Cardiac septum (tissue), 1 donor: ENCODE measurements around the gene CUBN. TPM values are rescaled to one million over a fixed set of nuclear protein-coding genes. Genes with fewer than 3 reads are reported as not detected.

Experiments
- DNase-seq: peaks from one replicate; pipeline ENCODE4 v3.0.0-alpha.2; 2020; ENCODE audit warnings: low spot score
- intact Hi-C: fragments of 100-400 bp; cut with DNase I; formaldehyde crosslinking; loops from one replicate; pipeline ENCODE4 v1.14.0; 2022
- total RNA-seq: library from RNA; stranded (reverse); fragmentation: NEBNext Ultra II Directional; extraction: Animal tissue kit (Norgen Biotek cat#: 25700); gene quantifications from one replicate; pipeline ENCODE4 v1.2.1, GENCODE V29; 2021
- donor health status: DM: no; HTN: no; CAD: no.

Gene CUBN
- total RNA-seq, 1 donor from 2014 or later = 0.54 TPM

DNA sequence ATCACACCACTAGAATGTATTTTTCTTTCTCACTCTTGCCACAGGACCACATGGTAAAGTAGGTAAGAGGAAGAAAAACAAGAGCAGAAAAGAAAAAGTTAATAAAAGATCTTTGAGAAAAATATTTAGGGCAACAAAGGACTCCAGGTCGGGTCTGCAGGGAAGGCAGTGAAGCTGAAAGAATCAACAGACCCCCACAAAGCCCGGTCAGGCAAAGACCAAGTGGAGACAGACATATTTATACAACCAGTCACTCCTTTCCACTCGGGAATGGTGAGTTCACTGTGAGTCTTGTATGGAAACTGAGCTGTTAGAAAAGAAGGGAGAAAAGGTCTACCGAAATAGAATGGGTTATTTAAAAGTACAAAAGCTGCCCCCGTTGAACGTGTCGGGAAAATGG is 340.4 kb downstream of the CUBN start:
- intact Hi-C loops = no loop called here
- DNase-seq = no peak

DNA sequence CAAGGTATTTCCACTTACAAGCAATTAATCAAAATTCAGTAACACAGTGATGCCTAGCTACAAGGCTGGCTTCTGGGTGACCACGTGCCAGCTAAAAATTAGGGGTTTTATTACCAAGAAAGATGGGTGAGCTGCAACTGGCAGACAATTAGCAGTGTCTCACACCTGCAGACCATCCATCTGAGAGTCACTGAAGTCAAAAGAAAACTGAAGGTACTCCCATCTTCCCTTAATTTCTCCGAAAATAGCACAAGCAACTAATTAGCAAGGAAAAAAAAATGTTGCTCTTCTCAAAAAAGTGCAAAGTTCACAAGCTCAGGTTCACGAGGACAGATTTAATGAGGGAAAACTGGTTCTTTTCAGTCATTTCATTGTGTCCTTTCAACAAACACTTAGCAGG is 340.8 kb downstream of the CUBN start:
- intact Hi-C loops = no loop called here
- no peak for DNase-seq

DNA sequence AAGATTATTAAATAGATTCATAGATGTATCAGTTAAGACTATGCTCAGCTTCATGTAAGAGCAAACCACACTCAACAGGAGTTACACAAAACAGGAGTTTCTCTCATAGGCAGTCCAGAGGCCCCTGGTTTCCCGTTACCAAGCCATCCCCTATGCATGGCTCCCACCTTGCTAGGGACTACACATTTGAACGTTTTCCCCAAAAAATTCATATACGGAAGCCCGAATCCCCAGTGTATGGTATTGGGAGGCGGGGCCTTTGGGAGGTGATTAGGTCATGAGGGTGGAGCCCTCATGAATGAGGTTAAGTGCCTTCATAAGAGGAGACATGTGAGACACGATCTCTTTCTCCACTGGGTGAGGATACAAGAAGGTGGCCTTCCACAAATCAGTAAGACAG is 341.5 kb downstream of the CUBN start:
- DNase-seq = no peak
- intact Hi-C loops = no loop called here

DNA sequence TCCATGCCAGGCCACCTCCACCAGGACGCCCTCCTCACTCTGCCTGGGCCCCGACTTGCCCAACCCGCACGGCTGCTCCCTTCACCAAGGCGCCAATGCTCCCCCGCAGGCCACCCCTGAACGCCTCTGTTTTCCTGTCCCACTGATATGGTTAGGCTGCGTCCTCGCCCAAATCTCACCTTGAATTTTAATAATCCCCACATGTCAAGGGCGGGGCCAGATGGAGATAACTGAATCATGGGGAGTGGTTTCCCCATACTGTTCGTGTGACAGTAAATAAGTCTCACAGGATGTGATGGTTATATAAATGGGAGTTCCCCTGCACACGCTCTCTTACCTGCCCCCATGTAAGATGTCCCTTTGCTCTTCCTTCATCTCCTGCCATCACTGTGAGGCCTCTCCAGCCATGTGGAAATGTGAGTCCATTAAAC is 342.2 kb downstream of the CUBN start:
- intact Hi-C loops = no loop called here
- no peak for DNase-seq

DNA sequence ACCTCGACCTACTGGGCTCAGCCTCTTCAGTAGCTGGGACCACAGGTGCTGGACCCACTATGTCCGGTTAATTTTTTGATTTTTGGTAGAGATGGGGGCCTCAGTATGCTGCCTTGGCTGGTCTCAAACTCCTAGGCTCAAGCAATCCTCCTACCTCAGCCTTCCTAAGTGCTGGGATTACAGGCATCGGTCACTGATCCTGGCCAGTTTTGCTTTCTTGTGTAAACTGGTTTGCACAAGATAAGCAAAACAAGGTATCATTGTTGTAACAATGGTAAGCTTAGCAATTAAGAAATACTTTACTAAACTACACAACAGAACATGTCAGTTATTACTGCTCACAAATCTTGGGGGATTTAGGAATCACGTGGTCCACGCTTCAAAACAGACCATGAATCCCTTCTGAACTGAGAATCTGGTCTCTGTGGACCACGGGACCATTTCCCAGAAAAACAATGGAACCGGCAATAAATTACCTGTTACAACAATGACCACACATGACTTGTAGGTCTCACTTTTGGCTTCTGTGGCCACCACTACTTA is 349.2 kb downstream of the CUBN start:
- DNase-seq = no peak

DNA sequence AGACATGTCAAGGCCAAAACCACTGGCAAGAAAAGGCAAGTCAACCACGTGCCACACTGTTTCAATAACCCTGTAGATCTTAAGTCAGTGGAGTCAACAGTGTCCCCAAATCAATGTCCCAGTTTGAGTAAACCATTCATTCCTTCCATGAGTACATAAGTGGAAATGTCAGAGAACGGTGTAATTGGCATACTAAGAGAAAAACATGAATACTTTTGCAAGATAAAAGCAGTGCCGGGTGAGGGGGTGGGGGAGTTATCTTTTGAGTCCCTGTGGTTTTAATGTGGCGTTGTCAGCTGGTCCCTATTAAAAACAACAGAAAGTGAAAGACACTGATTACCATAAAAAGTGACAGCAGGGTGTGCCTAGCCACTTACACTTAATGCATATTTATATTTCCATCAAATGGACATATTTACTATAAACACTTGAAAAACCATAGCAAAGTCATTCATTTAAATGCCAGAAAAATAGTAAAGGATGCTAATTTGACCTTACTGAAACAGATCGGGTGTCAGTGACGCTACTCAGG is 350.2 kb downstream of the CUBN start:
- DNase-seq = no peak
- intact Hi-C loops = loop anchor here (5.0 kb wide), 1 partner anchor 877 kb away; no protein-coding TSS in a partner anchor

More for the DNA sequence above, 349.2 kb downstream of the CUBN start:
- intact Hi-C loops = no loop called here

DNA sequence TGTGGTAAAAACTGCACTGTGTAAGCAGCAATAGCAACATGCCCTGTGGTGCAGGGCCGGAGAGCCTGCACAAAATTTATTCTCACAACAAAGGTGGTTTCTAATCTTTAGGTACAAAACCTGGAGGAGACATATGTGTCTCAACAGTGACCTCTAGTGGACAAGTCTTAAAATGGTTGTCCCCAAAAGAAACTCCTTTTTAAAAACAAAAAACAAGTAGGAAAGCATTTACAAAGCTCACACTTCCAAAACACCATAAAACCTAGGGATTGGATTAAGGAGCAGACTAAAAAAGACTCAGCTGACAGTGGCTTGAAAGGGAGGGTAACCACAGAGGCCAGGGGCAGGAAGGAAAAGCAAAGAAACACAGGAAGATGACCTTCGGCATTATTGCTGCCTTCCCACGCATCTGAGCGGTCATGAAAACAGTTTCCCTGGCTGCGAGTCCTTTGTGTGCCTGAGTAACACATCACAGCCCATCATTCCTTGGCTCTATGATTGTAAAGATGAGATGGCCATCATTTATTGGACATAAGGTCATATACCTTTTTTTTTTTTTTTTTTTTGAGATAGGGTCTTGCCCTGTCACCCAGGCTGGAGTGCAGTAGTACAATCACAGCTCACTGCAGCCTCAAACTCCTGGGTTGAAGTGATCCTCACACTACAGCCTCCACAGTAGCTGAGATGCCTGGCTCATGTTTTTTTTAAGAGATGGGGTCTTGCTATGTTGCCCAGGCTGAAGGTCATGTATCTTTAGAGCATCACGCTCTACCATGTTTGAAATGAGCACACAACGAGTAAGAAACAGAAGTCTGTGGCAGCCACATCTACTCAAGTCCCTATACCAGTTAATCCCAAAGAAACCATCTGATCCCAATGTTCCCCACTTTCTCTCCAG is 351.9 kb downstream of the CUBN start:
- intact Hi-C loops = loop anchor here (5.0 kb wide), 1 partner anchor 875 kb away; no protein-coding TSS in a partner anchor
- DNase-seq = no peak

DNA sequence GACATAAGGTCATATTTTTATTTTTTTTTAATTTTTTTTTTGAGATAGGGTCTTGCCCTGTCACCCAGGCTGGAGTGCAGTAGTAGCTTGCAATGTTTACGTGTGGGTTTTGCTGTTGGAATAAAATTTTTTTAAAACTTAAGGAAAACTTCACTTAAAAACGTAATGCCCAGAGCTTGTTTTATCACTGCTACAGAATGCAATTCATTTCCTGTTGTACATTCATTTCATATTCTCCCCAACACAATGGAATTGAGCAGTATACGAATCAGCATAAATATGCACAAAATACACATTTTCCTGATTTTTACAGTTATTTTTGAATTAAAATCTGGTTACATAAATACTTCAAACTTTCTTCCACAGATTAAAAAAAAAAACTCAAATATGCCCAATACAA is 352.7 kb downstream of the CUBN start:
- intact Hi-C loops = loop anchor here (5.0 kb wide), 1 partner anchor 875 kb away; no protein-coding TSS in a partner anchor
- no peak for DNase-seq

Other genes starting within 250 kb of the CUBN start
- gene TRDMT1, start 71.9 kb upstream of the CUBN start, total RNA-seq = 4.2 TPM
- 368 TPM for gene VIM, start 98.4 kb upstream of the CUBN start, total RNA-seq